Osteoblast (primary cell): ENCODE results near the gene ERBB4. TPM values are rescaled to one million over a fixed set of nuclear protein-coding genes. Genes with fewer than 3 reads are reported as not detected.

Source experiments
- DNase-seq: peaks from one replicate; pipeline ENCODE4 v3.0.0; 2011; ENCODE audit warnings: low spot score, mixed read lengths; ENCODE audit not compliant: insufficient read length; ENCODE audit errors: missing footprints
- H2AFZ ChIP-seq: 2 replicates; pipeline ENCODE4 v1.6.0; 2011; ENCODE audit warnings: mild to moderate bottlenecking, low read length
- H3K27ac ChIP-seq: 2 replicates; pipeline ENCODE4 v1.5.1; 2011; ENCODE audit warnings: mild to moderate bottlenecking, low read depth, low read length, moderate library complexity
- H3K27me3 ChIP-seq: 2 replicates; pipeline ENCODE4 v1.6.0; 2012; ENCODE audit warnings: mild to moderate bottlenecking, control low read depth, inconsistent platforms, low read length, moderate library complexity; ENCODE audit not compliant: insufficient read depth
- H3K36me3 ChIP-seq: 2 replicates; pipeline ENCODE4 v1.5.1; 2011; ENCODE audit warnings: mild to moderate bottlenecking, low read length, control low read depth, moderate library complexity; ENCODE audit not compliant: insufficient read depth
- H3K4me1 ChIP-seq: 2 replicates; pipeline ENCODE4 v1.5.1; 2011; ENCODE audit warnings: mild to moderate bottlenecking, low read length, control low read depth, moderate library complexity; ENCODE audit not compliant: insufficient read depth
- H3K4me2 ChIP-seq: 2 replicates; pipeline ENCODE4 v1.6.0; 2011; ENCODE audit warnings: mild to moderate bottlenecking, low read length; ENCODE audit not compliant: insufficient read depth
- H3K4me3 ChIP-seq: fragments of 200-600 bp; sonication (generic); 3 replicates; pipeline ENCODE4 v1.5.1; 2012; ENCODE audit warnings: mild to moderate bottlenecking, low read length, inconsistent platforms; ENCODE audit not compliant: insufficient read depth
- H3K79me2 ChIP-seq: 2 replicates; pipeline ENCODE4 v1.6.0; 2012; ENCODE audit warnings: mild to moderate bottlenecking, low read length, control low read depth, inconsistent platforms; ENCODE audit not compliant: insufficient read depth
- H3K9me3 ChIP-seq: 2 replicates; pipeline ENCODE4 v1.5.1; 2011; ENCODE audit warnings: low read depth, low read length, control low read depth
- H4K20me1 ChIP-seq: 2 replicates; pipeline ENCODE4 v1.6.0; 2012; ENCODE audit warnings: mild to moderate bottlenecking, low read length, control low read depth; ENCODE audit not compliant: insufficient read depth
- total RNA-seq: library from RNA; depleted of rRNA; stranded (reverse); fragments of >200 nt; gene quantifications from 2 replicates; pipeline ENCODE4 v1.2.3, GENCODE V29; 2012
- TF ChIP-seq, protein P1 (sequence below): IDR thresholded peaks from 2 replicates; pipeline ENCODE4 v1.5.1; 2011; ENCODE audit warnings: mild to moderate bottlenecking, low read depth, low read length, moderate library complexity; ENCODE audit errors: extremely low read depth

ERBB4 gene
- total RNA-seq, 1 donor, result under 0.01 TPM

DNA sequence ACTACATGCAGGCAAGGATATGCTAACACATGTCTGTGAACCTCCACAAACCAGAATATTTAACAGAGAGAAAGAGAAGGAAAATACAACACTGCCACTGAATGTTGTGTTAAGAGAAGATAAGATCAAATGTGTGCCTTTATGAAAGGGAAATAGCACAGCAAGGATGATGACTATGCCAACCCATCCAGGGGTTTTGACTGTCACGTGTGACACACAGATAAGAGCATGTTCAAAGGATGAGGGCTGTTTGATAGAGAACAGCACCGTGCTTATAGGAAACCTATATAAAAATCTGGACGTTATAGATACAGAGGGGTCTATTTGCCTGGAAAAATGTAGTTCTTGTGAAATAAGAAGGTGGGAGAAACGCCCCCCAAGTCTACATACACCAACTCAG lies 1070.4 kb downstream of the ERBB4 start:
- H3K9me3 ChIP-seq, result no peaks in the 10 kb centered on the region
- H3K4me2 ChIP-seq, result no peak overlapping the region
- no peaks in the 10 kb centered on the region for H3K27me3 ChIP-seq
- H3K36me3 ChIP-seq, result no peaks in the 10 kb centered on the region
- no peaks in the 10 kb centered on the region for H3K4me1 ChIP-seq
- H3K27ac ChIP-seq, result no peak overlapping the region
- no peak for DNase-seq
- H3K79me2 ChIP-seq, result no peaks in the 10 kb centered on the region
- no peak overlapping the region for H3K4me3 ChIP-seq
- H4K20me1 ChIP-seq, result no peaks in the 10 kb centered on the region
- TF ChIP-seq, protein P1, sequence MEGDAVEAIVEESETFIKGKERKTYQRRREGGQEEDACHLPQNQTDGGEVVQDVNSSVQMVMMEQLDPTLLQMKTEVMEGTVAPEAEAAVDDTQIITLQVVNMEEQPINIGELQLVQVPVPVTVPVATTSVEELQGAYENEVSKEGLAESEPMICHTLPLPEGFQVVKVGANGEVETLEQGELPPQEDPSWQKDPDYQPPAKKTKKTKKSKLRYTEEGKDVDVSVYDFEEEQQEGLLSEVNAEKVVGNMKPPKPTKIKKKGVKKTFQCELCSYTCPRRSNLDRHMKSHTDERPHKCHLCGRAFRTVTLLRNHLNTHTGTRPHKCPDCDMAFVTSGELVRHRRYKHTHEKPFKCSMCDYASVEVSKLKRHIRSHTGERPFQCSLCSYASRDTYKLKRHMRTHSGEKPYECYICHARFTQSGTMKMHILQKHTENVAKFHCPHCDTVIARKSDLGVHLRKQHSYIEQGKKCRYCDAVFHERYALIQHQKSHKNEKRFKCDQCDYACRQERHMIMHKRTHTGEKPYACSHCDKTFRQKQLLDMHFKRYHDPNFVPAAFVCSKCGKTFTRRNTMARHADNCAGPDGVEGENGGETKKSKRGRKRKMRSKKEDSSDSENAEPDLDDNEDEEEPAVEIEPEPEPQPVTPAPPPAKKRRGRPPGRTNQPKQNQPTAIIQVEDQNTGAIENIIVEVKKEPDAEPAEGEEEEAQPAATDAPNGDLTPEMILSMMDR, result no peak
- H2AFZ ChIP-seq, result no peak overlapping the region

DNA sequence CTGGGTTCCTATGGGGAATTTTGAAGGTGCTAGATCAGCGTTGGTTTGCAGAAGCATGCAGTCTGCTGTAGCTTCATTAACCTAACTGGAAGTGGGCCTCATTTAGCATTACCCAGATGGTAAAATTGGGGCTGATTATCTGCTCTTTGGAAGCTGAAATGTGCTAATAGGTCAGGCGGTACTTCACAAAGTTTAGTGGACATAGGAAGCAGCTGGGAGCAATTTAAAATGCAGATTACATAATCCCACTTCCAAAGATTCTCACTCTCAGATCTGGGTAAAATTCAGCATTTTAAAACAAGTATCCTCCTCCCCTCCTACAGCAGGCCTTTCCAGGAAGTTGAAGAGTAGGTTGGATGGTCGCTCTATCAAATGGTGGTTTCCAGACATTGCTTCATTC lies 1075.2 kb downstream of the ERBB4 start:
- H3K79me2 ChIP-seq, result no peaks in the 10 kb centered on the region
- no peaks in the 10 kb centered on the region for H3K9me3 ChIP-seq
- H3K27me3 ChIP-seq, result no peaks in the 10 kb centered on the region
- no peaks in the 10 kb centered on the region for H3K4me1 ChIP-seq
- no peaks in the 10 kb centered on the region for H3K36me3 ChIP-seq
- H3K27ac ChIP-seq, result no peak overlapping the region
- DNase-seq, result no peak
- H3K4me3 ChIP-seq, result no peak overlapping the region
- H4K20me1 ChIP-seq, result no peaks in the 10 kb centered on the region
- no peak overlapping the region for H3K4me2 ChIP-seq
- no peak overlapping the region for H2AFZ ChIP-seq
- TF ChIP-seq, protein P1, result no peak

DNA sequence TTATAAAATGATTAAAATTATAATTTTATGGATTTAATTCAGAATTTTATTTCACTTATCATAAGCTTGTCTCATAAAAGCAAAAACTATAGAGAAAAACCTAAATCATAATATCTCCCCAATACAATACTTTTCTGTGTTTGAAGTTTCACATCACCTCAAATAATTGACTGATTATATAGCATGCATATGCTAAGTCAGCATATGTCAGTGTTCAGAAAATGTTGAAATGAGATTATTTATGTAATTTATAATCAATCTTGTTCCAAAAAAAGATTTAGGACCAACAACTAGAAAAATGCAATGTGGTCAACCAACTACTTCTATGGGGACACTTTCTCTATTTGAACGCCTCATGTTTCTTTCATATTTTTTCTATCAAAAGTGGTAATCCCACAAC lies 1079.6 kb downstream of the ERBB4 start:
- Histone ChIP-seq H4K20me1 (no peaks in the 10 kb centered on the region), H3K79me2 (no peaks in the 10 kb centered on the region), H3K4me2 (no peak overlapping the region), H3K4me3 (no peak overlapping the region), H2AFZ (no peak overlapping the region), H3K4me1 (no peaks in the 10 kb centered on the region), H3K9me3 (no peaks in the 10 kb centered on the region), H3K27ac (no peak overlapping the region), H3K27me3 (no peaks in the 10 kb centered on the region), H3K36me3 (no peaks in the 10 kb centered on the region)
- no peak for DNase-seq
- TF ChIP-seq, protein P1, result no peak

DNA sequence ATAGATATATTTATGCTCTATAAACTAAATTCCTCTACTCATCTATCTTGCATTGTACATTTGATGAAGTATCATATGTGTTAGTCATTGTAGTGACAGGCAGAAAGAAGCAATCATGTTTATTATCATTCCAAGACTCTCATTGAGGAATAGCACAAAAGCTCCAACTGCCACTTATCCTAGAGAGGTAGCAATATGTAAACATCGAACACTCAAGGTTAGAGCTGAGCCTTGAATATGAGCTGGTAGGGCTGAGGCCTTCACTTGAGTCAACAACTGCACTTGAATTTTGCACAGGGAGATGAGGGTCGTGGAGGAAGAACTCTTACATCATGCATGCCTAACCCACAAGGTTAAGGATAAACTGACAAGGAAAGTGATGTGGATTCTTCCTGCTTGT lies 1081.3 kb downstream of the ERBB4 start:
- no peaks in the 10 kb centered on the region for H4K20me1 ChIP-seq
- H3K79me2 ChIP-seq, result no peaks in the 10 kb centered on the region
- no peak overlapping the region for H2AFZ ChIP-seq
- DNase-seq, result no peak
- H3K4me2 ChIP-seq, result no peak overlapping the region
- H3K36me3 ChIP-seq, result no peaks in the 10 kb centered on the region
- no peak overlapping the region for H3K4me3 ChIP-seq
- H3K4me1 ChIP-seq, result no peaks in the 10 kb centered on the region
- H3K27me3 ChIP-seq, result no peaks in the 10 kb centered on the region
- H3K27ac ChIP-seq, result no peak overlapping the region
- TF ChIP-seq, protein P1, result no peak
- no peaks in the 10 kb centered on the region for H3K9me3 ChIP-seq
